Ovary (tissue), 3 donors: ENCODE data around the gene CSF1R.

Source experiments
- EP300 ChIP-seq: sonication (generic); formaldehyde crosslinking; IDR thresholded peaks from one replicate; pipeline ENCODE4 v1.6.1; 2017; ENCODE audit warnings: antibody characterized with exemption
- POLR2A ChIP-seq: fragments of 450-650 bp; IDR thresholded peaks from one replicate; pipeline ENCODE4 v1.6.1; 2017; ENCODE audit warnings: antibody characterized with exemption, mild to moderate bottlenecking, moderate library complexity
- TF ChIP-seq, protein P1 (sequence below), 3 donors: fragments of 450-650 bp in 2 of 3; fragments of 200-600 bp in 1 of 3; IDR thresholded peaks; one replicate each; pipeline versions ENCODE4 v1.5.1 to v1.8.0; 2016 to 2022; ENCODE audit warnings: antibody characterized with exemption in 3 of 3, mild to moderate bottlenecking in 1 of 3
- donor health status: DM: no; HTN: no; CAD: no.

DNA sequence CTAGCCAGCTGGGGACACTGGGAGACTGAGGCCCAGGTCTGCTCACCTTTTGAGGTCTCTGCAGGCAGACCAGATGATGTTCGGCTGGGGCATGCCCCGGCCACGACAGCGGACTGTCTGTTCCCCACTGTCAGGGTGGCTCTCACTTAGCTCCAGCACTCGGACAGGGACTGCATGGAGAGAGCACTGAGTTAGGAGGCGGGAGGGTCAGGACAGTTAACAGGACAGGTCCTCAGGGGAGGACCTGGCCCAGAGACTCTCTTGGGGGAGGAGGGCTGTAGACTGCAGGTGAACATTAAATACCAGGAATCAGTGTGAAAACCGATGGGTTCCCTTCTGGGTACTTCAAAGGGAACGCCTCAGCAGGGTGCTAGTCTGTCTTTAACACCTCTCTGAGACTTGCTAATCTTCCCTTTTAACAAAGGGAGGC lies 44.2 kb upstream of the CSF1R start:
- TF ChIP-seq, protein P1, sequence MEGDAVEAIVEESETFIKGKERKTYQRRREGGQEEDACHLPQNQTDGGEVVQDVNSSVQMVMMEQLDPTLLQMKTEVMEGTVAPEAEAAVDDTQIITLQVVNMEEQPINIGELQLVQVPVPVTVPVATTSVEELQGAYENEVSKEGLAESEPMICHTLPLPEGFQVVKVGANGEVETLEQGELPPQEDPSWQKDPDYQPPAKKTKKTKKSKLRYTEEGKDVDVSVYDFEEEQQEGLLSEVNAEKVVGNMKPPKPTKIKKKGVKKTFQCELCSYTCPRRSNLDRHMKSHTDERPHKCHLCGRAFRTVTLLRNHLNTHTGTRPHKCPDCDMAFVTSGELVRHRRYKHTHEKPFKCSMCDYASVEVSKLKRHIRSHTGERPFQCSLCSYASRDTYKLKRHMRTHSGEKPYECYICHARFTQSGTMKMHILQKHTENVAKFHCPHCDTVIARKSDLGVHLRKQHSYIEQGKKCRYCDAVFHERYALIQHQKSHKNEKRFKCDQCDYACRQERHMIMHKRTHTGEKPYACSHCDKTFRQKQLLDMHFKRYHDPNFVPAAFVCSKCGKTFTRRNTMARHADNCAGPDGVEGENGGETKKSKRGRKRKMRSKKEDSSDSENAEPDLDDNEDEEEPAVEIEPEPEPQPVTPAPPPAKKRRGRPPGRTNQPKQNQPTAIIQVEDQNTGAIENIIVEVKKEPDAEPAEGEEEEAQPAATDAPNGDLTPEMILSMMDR (IDR thresholded peaks at IDR 0.05) = no peak
- TF ChIP-seq EP300 (no peak), POLR2A (no peak)
